Germinal center (tissue), 1 donor: ENCODE data around the gene ATG13.

Experiments
- DNase-seq: peaks from one replicate; pipeline ENCODE4 v3.0.0; 2012; ENCODE audit warnings: mixed read lengths, low spot score

Gene ATG13

DNA sequence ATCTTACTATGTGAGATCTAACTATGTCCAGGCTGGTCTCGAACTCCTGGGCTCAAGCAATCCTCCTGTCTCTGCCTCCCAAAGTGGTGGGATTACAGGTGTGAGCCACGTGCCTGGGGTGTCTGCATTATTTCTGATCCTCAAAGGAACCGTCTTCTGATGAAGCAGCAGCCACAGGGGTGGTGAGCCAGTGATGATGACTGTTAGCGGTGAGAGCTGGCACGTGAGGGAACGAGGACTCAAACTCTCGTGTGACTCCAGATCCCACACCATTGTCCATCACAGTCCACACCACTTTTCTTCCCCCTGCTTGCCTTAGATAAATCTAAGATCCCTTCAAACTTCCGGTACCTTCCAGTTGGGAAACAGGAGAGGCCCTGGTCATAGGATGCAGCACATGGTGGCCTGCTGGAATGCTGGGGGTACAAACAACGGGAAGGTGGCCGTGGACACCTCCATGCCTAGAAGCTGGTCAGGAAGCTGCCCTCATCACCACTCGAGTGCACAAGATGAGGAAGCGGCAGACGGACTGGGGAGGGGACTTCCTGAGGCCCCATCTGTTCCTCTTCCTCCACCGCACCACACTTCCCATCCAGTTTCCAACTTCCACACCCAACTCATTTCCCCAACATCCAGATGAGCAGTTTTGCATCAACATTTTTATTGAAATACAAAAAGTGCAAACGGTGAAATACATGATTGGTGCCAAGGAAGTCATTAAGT is 59.2 kb downstream of the ATG13 start:
- DNase-seq, result no peak

DNA sequence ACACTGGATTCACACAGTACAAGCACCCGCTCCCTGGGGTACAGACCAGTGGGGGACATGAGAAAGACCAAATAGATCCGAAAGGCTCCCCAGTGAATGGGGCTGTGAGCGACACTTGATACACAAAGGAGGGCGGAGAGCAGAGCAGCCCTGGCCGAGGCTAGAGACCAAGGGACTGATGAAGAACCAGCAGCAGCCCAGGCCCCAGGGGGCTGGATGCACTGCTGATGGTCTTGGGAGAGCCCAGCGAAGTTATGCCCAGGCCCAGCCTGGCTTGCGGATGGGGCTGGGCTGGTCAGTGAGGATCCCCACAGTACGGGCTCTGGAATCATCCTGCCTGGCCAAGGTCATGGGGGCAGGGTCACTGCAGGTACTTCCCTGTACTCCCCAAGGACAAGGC is 59.8 kb downstream of the ATG13 start:
- DNase-seq, result no peak

DNA sequence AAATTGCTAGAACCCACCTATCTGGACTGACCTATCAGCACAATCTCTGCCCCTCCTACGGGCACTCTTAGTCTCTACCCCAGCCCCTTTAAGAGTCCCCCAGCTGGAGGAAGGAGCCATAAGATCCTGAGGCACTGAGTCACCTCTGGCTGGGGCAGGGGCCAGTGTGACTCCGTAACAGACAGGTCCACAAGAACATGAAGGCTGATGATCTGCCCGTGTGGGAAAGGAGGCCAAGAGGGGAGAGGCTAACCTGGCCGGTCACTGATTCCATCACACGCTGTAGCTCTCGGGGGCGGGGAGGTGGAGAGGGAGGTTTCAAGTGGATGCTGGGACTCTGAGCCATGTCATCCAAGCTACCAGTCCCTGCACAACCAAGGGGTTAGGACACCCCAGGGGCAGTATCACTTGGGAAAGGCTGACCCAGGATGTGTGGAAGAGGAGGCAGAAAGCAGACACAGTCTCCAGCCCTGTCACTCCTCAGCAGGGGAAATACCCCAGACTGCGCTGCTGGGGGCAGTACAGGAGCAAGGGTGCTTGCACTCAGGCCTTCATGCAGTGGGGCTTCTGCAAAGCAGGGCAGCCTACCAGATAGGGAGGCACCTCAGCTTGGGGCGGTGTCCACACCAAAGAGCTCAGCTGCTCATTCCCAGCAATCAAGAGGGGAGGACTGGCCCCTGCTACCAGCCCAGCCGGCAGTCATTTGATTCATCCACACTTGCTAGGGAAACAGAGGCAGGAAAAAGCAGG is 60.8 kb downstream of the ATG13 start:
- DNase-seq, result no peak

DNA sequence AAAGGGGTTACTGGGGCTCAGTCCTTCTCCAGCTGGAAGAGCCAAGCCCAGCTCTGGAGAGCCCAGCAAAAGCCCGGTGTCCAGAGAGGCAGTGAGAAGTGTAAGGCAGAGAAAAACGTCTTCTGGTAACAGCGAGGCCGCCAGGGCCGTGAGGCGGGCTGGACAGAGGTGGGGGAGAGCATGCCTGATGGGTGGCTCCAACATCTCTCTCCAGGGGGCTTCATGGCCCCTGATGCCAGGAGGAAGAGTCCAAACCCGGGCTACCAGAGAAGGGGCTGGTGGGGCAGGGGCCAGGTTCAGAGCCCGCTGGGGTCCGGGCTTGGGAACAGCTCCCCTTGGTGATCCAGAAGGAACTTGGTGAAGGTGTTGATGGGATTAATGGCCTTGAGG is 61.4 kb downstream of the ATG13 start:
- no peak for DNase-seq

DNA sequence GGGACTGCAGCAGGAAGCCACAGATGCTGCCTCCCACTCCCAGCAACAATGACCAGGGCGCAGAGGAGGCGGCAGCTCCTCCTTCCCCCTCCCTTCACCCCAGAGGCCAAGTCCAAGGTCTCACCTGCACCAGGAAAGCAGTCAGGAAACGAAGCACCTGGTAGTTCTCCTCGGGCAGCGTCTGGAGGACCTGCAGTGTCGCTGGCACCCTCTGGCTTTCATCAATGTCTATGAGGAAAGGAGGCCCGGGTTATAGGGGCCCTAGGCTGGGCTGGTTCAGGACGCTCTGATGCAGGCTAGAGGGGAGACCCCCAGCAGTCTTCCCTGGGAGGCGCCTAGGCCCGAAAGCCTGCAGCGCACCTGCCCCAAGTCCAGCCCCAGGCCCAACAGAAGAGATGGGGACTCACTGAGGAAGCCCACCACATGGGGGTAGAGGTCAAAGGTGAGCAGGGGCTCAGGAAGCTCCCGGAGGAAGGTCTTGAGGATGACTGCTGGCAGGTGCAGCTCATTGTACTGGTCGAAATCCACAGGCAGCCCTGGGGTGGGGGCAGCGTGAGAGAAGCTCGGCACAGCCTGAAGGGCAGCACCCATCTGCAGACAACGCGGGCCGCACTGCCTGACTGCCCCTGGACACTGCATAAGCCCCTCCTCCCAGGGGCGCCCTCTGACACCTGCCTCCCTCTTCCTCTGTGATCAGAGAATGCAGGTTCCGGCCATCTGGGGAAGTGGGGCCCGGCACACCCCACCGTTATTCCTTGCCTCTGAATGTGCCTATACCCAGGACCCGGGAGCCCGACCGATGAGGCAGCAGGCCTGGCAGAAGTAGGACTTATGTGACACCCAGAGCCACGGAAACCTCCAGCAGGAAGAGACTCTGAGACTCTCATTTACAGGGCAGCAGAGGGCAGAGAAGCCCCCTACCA is 62.1 kb downstream of the ATG13 start:
- no peak for DNase-seq

DNA sequence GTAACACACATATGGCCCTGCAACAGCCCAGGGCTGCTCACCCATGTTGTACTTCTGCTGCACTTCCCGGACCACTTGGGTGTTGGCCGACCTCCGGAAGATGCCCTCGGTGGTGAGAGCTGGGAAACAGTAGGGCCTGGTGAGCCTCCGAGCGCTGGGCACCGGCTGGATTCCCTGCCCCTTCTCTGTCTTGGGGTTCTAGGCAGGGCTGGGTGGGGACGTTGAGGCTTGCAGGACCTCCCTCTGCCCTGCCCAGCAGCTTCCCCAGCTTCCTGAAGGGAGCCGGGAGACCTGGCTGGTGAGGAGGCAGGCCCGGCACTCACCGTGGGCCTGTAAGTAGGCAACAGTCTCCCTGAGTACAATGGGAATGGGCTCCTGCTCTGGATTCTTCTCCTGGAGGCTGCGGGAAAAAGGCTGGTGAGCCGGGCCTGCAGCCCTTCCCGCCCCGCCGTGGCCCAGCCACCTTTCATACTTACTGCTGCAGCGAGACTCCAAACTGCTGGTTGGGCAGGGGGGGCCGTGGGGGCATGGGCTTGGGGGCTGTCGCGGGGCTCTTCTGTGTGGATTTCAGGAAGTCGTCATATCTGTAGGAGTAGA is 62.9 kb downstream of the ATG13 start:
- no peak for DNase-seq

DNA sequence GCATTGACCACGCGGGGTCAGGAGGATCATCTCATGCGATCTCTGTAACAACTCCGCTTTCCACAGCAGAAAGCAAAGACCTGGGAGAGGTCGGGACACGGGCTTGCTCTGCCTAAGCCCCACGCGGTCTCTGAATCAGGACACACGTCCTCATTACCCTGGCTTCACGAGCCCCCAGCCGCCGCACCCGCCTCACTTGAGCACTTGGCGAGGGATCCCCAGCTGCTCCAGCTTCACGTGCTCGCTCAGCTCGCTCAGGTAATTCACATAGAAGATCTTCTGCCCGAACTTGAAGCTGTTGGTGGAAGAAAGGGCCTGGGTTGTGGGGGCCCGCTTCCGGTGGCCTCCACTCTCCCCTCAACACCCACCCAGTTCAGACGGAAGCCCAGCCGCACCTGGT is 63.5 kb downstream of the ATG13 start:
- no peak for DNase-seq

DNA sequence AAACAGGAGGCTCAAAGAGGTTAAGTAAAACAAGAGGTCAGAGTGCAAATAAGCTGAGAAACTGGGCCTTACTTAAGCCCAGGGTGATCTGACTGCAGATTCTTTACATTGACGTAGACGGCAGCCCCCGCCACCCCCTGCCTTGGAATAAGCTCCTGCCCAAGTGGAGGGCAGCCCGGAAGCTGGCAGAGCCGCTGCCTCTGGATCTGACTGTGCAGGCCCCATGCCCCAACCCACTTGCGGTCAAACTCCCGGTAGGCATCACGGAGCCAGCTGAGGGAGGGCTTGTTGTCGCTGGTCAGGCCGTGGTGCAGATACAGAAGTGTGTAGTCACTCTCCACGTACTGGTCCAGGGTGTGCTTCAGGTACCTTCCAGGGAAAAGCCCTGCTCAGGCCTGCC is 64.5 kb downstream of the ATG13 start:
- DNase-seq, result no peak

DNA sequence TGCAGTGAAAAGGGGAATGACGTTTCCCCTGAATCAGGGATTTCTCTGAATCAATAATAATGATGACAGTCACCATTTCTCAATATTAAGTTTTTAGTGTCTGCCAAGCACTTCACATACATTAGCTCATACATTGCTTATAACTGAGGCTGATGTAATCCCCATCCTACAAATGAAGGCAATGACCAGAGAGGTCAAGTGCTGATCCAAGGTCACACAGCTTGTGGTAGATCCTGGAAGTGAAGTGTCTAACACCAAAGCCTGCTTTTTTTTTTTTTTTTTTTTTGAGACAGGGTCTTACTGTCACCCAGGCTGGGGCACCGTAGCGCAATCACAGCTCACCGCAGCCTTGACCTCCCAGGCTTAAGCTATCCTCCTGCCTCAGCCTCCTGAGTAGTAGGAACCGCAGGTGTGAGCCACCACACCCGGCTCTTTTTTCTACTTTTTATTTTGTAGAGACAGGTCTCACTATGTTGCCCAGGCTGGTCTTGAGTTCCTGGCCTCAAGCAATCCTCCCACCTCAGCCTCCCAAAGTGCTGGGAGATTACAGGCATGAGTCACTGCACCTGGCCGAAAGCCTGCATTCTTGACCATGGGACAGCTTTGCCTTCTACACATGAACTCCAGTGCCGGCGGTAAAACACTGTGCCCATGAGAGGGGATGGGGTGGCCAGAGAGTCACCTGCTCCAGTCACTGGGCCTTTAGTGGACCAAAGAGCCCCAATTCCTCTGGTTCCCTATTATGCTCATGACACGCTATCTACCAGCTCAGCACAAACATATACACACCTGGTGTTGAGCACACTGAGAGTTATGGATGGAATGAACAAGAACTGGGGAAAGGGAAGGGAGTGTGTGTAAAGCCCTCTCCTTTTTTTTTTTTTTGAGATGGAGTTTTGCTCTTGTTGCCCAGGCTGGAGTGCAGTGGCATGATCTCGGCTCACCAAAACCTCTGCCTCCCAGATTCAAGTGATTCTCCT is 65.7 kb downstream of the ATG13 start:
- DNase-seq, result no peak

DNA sequence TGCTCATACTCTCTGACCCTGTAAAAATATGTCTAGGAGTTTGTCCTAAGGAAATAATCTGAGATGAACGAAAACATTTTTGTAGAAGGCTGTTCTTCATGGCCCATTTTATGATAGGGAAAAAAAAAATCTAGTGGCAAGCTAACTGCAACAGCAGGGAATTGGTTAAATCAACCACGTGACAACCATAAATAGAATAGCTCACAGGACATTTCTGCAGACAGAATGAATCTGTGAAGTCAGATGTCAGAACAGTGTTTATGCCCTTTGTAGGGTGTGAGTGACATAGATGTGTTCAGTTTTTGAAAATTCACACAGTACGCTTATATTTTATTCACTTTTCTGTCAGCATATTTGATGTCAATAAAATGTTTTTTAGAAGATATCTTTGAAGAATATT is 67.0 kb downstream of the ATG13 start:
- no peak for DNase-seq

DNA sequence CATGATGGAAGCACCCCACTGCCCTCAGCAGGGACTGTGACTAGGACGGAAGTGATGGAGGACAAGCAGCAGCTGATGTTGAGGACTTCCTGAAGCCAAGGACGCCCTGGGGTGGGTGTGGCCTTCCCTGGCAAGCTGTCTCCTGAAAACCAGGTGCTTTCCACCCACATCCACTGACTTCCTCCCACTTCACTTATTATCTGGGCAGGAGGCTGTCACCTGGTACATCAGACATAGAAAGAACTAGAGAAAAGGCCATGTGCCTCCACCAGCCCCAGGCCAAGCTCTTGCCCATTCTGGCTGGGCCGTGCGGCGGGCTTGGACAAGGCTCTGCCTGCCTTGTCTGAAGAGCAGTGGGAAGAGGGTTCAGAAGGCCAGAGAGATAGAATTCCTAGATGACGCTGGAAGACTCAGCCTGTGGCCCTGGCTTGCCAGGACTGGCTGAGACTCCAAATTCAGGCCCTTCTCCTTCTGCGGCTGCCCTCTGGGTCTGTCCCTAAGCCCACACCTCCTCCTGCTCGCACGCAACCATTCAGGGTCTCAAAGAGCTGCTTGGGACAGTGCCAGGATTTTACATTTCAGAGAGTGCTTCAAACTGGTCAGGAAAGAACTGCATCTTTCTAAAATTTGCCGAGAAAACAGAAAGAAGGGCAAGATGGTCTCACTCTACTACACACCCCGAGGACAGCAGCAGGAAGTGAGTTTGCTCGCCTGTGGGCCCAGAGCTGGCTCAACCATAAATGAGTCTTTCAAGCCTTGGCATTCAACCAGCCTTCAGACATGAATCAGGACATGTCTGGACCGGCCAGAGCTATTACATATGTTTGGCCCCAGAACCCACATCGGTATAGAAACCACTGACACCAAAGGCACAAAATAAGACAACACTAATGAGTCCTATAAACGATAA is 69.8 kb downstream of the ATG13 start:
- no peak for DNase-seq

DNA sequence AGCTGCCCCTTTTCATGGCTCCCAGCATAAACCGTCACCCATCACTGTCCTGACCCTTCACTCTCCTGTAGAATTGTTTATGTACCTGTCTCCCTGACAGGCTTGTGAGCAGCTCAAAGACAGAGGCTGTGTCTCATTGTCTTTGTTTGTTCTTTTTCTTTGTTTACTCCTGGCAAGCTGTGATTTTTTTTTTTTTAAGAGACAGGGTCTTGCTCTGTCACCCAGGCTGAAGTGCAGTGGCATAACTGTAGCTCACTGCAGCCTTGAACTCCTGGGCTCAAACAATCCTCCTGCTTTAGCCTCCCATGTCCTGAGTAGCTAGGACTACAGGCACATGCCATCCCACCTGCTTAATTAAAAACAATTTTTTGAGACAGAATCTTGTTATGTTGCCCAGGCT is 73.3 kb downstream of the ATG13 start:
- no peak for DNase-seq

DNA sequence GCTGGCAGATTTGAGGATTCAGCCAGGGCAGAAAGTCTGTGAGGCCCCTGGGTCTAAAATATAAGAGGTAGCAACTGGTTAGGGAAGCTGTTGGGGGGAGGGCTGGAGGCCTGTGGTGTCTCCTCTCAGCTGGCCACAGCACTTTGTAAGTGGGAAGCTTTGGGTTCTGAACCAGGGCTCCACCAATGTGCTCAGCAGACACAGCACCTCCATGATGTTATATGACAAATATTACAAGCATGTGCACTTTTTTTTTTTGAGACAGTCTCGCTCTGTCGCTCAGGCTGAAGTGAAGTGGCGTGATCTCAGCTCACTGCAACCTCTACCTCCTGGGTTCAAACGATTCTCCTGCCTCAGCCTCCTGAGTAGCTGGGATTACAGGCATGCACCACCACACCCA is 75.1 kb downstream of the ATG13 start:
- DNase-seq, result no peak

DNA sequence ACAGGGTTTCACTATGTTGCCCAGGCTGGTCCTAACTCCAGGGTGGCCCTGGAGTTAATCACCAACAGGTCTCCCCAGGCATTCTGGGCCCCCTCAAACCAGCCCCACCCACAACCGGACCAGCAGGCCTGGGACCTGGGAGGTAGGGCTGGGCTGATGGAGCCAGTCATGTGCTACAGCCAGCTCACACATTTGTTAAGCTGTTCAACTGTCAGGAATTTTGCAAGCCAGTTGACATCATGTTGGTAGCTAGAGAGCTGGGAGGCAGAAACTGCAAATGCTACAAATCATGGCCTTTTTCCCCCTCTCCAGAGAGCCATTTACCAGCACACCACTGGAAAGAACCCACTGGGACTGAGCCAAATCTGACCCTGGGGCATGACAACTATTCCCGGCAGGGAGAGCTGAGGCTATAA is 76.3 kb downstream of the ATG13 start:
- no peak for DNase-seq

DNA sequence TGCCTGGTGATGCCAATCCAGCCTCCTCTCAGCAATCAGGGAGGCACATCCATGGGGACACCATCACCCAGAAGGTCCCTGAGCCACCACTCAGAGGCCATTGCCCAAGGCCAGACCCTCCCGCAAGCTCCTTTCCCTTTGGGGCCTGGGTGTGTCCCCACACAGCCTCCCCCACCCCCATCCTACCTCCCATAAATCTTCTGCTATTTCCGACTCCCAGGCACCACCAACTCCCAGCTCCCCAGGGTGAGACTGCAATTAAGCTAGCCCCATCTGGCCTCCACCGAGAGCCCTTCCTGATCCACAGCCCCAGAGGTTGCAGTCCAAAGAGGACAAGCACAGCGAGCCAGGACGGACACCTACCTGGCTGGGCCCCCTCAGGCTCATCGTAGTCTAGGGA is 76.7 kb downstream of the ATG13 start:
- no peak for DNase-seq

DNA sequence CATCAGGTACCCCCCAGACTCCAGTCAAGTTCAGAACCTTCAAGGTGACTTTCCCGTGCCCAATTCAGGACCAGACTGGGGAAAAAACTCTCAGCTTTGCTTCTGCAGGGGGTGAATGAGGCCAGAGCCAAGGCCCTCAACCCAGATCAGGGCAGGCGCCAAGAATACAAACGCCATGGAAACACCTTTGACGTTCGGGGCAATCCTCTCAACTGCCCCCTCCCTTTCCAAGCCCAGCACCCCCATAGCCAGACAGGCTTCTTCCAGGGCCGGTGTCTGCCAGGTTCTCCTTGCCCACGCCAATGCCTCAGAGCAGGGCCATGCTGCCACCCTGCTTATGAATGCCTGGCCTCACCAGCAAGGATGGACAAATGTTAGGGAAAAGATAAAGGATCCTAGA is 77.3 kb downstream of the ATG13 start:
- DNase-seq, result no peak

DNA sequence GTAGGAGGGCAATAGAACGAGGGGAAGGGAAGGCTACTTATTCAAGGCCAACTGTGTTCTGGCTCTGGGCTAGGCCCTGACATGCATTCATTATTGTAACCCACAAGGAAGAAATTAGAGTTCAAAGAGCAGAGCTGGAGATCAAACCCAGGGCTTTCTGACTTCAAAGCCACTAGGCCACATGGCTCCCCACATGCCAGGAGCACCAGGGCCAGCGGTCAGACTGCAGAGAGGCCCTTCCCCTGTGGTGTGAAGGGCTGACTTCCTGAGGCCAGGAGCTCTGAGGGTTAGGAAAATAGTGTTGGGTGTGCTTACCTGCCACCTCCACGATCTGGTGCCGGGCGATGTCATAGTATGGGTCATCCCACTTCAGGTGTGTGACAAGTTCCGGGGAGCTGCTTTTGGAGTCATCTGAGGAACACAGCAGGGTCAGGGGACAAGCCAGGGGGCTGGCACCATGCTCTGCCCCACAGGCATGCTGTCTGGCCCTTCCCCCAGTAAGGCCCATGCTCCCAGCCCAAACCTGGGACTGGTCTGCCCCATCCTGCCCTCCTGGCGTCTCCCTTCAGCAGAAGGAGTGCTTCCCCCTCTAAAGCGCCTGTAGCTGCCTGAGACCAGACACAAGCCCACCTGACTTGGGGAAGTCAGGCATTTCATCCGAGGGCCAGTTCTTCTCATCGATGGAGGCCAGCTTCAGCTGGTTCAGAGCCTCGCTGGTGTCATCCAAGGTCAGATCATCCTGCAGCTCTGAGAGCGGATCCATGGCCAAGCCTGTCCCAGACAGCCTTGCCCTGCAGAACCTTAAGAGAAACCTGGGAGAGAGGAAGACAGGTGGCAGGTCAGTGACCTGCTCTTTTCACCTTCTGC is 78.2 kb downstream of the ATG13 start:
- DNase-seq, result no peak

DNA sequence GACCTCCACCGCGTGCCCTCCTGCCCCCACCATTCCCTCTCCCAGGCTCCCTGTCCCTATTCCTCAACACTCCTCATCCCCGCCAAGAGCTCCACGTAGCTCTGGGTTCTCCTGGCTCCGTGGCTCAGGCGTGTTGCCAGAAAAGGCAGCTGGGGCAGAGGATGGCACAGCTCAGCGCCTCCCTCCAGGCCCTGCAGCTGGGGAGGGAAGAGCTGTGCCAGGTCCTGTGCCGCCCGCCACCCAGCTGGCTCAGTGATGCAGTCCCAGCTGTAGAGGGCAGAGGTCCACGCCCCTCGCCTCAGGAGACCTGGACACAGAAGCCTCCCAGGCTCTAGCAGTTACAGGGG is 78.8 kb downstream of the ATG13 start:
- no peak for DNase-seq

DNA sequence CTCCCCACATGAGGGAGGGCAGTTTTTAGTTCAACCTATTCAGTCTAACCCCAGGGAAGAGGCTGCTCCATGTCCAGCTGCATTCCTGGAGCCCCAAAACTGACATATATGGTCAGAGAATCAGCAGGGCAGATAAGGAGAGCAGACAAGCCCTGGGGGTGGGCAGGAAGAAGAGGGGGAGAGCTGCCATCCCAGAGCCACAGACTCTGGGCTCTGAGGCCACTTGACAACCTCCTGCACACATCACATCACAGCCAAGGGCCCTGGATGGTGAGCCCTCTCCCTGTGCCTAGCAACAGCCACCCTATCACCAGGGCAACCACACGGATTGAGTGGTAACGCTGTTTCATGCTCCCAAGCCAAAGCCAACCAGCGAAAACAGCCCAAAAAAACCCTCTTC is 80.0 kb downstream of the ATG13 start:
- no peak for DNase-seq
